SU-DHL-6 (cell line): Measurements from ENCODE around the gene RPS6KB2.

Source experiments
- EZH2phosphoT487 ChIP-seq: fragments of 200-600 bp; sonication (generic), shearing (Covaris generic); conservative IDR thresholded peaks from 2 replicates; pipeline ENCODE4 v1.6.1; 2018; ENCODE audit warnings: mild to moderate bottlenecking, antibody characterized with exemption, low read length, moderate library complexity, mixed read lengths
- TF ChIP-seq, protein P1 (sequence below): fragments of 200-600 bp; sonication (generic); IDR thresholded peaks from one replicate; pipeline ENCODE4 v1.5.1; 2017; ENCODE audit warnings: antibody characterized with exemption, mild to moderate bottlenecking, low read length, moderate library complexity; ENCODE audit not compliant: insufficient read depth, poor library complexity, severe bottlenecking

DNA sequence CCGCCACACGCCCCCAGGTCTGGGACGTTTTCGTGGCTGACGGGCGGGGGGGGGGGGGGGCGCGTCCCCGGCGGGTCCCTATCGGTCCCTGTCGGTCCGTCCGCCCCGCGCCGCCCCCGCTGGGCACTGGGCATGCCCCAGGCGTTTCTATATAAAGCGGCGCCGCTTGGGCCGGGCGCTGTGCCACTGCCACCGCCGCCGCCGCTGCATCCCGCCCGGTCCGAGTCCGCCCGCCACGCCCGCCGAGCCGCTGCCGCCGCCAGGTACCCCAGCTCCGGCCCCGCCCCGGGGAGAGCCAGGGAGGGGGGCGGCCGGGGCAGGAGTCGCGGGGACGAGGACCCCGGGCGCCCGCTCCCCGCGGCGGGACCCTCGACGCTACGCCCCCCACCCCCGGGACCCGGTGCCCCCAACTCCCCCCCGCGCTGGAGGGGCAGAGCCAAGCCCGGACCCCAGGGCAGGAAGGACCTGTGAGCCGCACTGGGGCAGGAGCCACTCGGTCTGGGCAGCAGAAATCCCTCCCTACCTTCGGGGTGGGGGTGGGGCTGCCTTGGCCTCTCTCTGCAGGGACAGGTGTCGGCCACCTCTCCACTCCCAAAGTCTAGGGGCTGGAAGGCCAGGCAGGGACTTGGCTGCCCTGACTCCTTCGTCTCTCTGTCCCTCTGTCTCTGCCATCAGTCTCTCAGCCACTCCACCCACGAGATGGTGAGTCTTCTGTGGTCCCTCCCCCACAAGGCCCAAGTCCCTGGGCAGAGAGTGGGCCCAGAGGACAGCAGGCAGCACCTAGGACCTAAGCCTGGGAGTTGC is 12.6 kb upstream of the RPS6KB2 start, which contains the start of gene CARNS1:
- TF ChIP-seq, protein P1, sequence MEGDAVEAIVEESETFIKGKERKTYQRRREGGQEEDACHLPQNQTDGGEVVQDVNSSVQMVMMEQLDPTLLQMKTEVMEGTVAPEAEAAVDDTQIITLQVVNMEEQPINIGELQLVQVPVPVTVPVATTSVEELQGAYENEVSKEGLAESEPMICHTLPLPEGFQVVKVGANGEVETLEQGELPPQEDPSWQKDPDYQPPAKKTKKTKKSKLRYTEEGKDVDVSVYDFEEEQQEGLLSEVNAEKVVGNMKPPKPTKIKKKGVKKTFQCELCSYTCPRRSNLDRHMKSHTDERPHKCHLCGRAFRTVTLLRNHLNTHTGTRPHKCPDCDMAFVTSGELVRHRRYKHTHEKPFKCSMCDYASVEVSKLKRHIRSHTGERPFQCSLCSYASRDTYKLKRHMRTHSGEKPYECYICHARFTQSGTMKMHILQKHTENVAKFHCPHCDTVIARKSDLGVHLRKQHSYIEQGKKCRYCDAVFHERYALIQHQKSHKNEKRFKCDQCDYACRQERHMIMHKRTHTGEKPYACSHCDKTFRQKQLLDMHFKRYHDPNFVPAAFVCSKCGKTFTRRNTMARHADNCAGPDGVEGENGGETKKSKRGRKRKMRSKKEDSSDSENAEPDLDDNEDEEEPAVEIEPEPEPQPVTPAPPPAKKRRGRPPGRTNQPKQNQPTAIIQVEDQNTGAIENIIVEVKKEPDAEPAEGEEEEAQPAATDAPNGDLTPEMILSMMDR: no peak
- TF ChIP-seq EZH2phosphoT487: no peak
